GM12874 (cell line): Measurements from ENCODE around the gene OR13J1.

Experiments used
- CTCF ChIP-seq: IDR thresholded peaks from 2 replicates; pipeline ENCODE4 v1.5.1; 2011; ENCODE audit warnings: low read depth, mild to moderate bottlenecking, control low read depth, low read length, moderate library complexity; ENCODE audit not compliant: insufficient read depth

OR13J1 gene

GRCh38 chr9:35852876-35853865 is 17.0 kb downstream of the OR13J1 start:
- no peak for TF ChIP-seq CTCF

- TF ChIP-seq CTCF = no peak
These were observed 17.9 kb downstream of the OR13J1 start for GRCh38 chr9:35852267-35852815.

GRCh38 chr9:35847792-35848572 is 22.2 kb downstream of the OR13J1 start:
- no peak for TF ChIP-seq CTCF

- no peak for TF ChIP-seq CTCF
These were observed 24.1 kb downstream of the OR13J1 start for GRCh38 chr9:35845824-35846771.

GRCh38 chr9:35844628-35845270 is 25.5 kb downstream of the OR13J1 start:
- TF ChIP-seq CTCF = no peak

- no peak for TF ChIP-seq CTCF
These were observed 27.4 kb downstream of the OR13J1 start for GRCh38 chr9:35842795-35843194.
